SK-N-MC (cell line): ENCODE results near the gene FARS2.

Experiments
- DNase-seq: peaks from one replicate; pipeline ENCODE4 v3.0.0-alpha.2; 2011; ENCODE audit warnings: low read depth, low spot score
- H3K27ac ChIP-seq: fragments of 200-600 bp; sonication (generic); 2 replicates; pipeline ENCODE4 v1.5.1; 2016; ENCODE audit warnings: mixed run types
- H3K36me3 ChIP-seq: fragments of 200-600 bp; sonication (generic); 2 replicates; pipeline ENCODE4 v1.6.1; 2017; ENCODE audit warnings: antibody characterized with exemption, low read length, mixed read lengths; ENCODE audit not compliant: insufficient read depth
- H3K4me3 ChIP-seq: fragments of 200-600 bp; sonication (generic); 2 replicates; pipeline ENCODE4 v1.5.1; 2016
- H3K9ac ChIP-seq: fragments of 200-600 bp; sonication (generic); 2 replicates; pipeline ENCODE4 v1.8.0; 2017; ENCODE audit warnings: mixed run types, mixed read lengths; ENCODE audit not compliant: insufficient read length
- H3K9me3 ChIP-seq: fragments of 200-600 bp; sonication (generic); 2 replicates; pipeline ENCODE4 v1.6.1; 2017; ENCODE audit warnings: low read depth, mild to moderate bottlenecking, antibody characterized with exemption, low read length, moderate library complexity, mixed read lengths
- EZH2 ChIP-seq: fragments of 200-600 bp; sonication (generic); IDR thresholded peaks from one replicate; pipeline ENCODE4 v1.6.1; 2017; ENCODE audit warnings: antibody characterized with exemption
- FOXP2 ChIP-seq: optimal IDR thresholded peaks from 2 replicates; pipeline ENCODE3; 2011; ENCODE audit warnings: mild to moderate bottlenecking, moderate library complexity; ENCODE audit not compliant: insufficient read depth; ENCODE audit errors: extremely low read length, control extremely low read depth
- POLR2AphosphoS5 ChIP-seq: IDR thresholded peaks from 2 replicates; pipeline ENCODE4 v1.6.1; 2012; ENCODE audit warnings: mild to moderate bottlenecking, low read depth, low read length, borderline replicate concordance

FARS2 gene

GRCh38 chr6:5809450-5809849 lies 548.1 kb downstream of the FARS2 start:
- no peaks in the 10 kb centered on the region for H3K36me3 ChIP-seq
- TF ChIP-seq EZH2 (no peak), FOXP2 (no peak), POLR2AphosphoS5 (no peak)
- no peaks in the 10 kb centered on the region for H3K9me3 ChIP-seq
- no peak overlapping the region for H3K27ac ChIP-seq
- no peak overlapping the region for H3K4me3 ChIP-seq
- no peak for DNase-seq
- H3K9ac ChIP-seq: no peak overlapping the region

- H3K27ac ChIP-seq: no peak overlapping the region
- H3K9me3 ChIP-seq: no peaks in the 10 kb centered on the region
- TF ChIP-seq EZH2: no peak
- TF ChIP-seq POLR2AphosphoS5: no peak
- no peak for TF ChIP-seq FOXP2
- H3K36me3 ChIP-seq: no peaks in the 10 kb centered on the region
- no peak overlapping the region for H3K4me3 ChIP-seq
- H3K9ac ChIP-seq: no peak overlapping the region
- no peak for DNase-seq
These were observed 550.7 kb downstream of the FARS2 start for GRCh38 chr6:5811997-5812396.

GRCh38 chr6:5813625-5814027 lies 552.3 kb downstream of the FARS2 start:
- no peak overlapping the region for H3K4me3 ChIP-seq
- no peak overlapping the region for H3K27ac ChIP-seq
- H3K9me3 ChIP-seq: no peaks in the 10 kb centered on the region
- DNase-seq: no peak
- H3K36me3 ChIP-seq: no peaks in the 10 kb centered on the region
- TF ChIP-seq EZH2 (no peak), FOXP2 (no peak), POLR2AphosphoS5 (no peak)
- no peak overlapping the region for H3K9ac ChIP-seq

GRCh38 chr6:5814116-5814515 lies 552.8 kb downstream of the FARS2 start:
- TF ChIP-seq POLR2AphosphoS5: no peak
- no peak for TF ChIP-seq EZH2
- TF ChIP-seq FOXP2: no peak

GRCh38 chr6:5814901-5815300 lies 553.6 kb downstream of the FARS2 start:
- H3K9me3 ChIP-seq: no peaks in the 10 kb centered on the region
- H3K9ac ChIP-seq: no peak overlapping the region
- DNase-seq: no peak
- H3K36me3 ChIP-seq: no peaks in the 10 kb centered on the region
- TF ChIP-seq FOXP2 (no peak), EZH2 (no peak), POLR2AphosphoS5 (no peak)
- no peak overlapping the region for H3K27ac ChIP-seq
- H3K4me3 ChIP-seq: no peak overlapping the region

More at GRCh38 chr6:5814116-5814515, 552.8 kb downstream of the FARS2 start:
- Histone ChIP-seq H3K9me3 (no peaks in the 10 kb centered on the region), H3K36me3 (no peaks in the 10 kb centered on the region), H3K9ac (no peak overlapping the region), H3K4me3 (no peak overlapping the region), H3K27ac (no peak overlapping the region)
- DNase-seq: no peak

- Histone ChIP-seq H3K27ac (no peak overlapping the region), H3K9ac (no peak overlapping the region), H3K4me3 (no peak overlapping the region), H3K36me3 (no peaks in the 10 kb centered on the region), H3K9me3 (no peaks in the 10 kb centered on the region)
- no peak for TF ChIP-seq EZH2
- no peak for TF ChIP-seq POLR2AphosphoS5
- no peak for TF ChIP-seq FOXP2
- DNase-seq: no peak
These were observed 556.6 kb downstream of the FARS2 start for GRCh38 chr6:5817869-5818268.

GRCh38 chr6:5818959-5819358 lies 557.6 kb downstream of the FARS2 start:
- DNase-seq: no peak
- no peak overlapping the region for H3K27ac ChIP-seq
- H3K9me3 ChIP-seq: no peaks in the 10 kb centered on the region
- TF ChIP-seq POLR2AphosphoS5 (no peak), FOXP2 (no peak), EZH2 (no peak)
- no peak overlapping the region for H3K9ac ChIP-seq
- no peak overlapping the region for H3K4me3 ChIP-seq
- no peaks in the 10 kb centered on the region for H3K36me3 ChIP-seq
